ENCODE measurements around the gene STOX2. TPM values are rescaled to one million over a fixed set of nuclear protein-coding genes. Genes with fewer than 3 reads are reported as not detected.

Gene STOX2
- polyA plus RNA-seq, 1 donor from 2014 or later = not detected

- H3K36me3 Mint-ChIP-seq = no peaks in the 10 kb centered on the region
- no peaks in the 10 kb centered on the region for H3K9me3 Mint-ChIP-seq
- H3K4me1 Mint-ChIP-seq = no peaks in the 10 kb centered on the region
- H3K4me3 Mint-ChIP-seq = no peak overlapping the region
- peaks cover 3% of the 10 kb centered on the region for H3K27me3 Mint-ChIP-seq
- H3K27ac Mint-ChIP-seq = no peak overlapping the region
These were observed 28.7 kb upstream of the STOX2 start for GRCh38 chr4:183876268-183876934.

GRCh38 chr4:183878251-183878970 is 26.7 kb upstream of the STOX2 start:
- H3K4me3 Mint-ChIP-seq = no peak overlapping the region
- peaks cover 1% of the 10 kb centered on the region for H3K27me3 Mint-ChIP-seq
- H3K27ac Mint-ChIP-seq = no peak overlapping the region
- H3K4me1 Mint-ChIP-seq = no peaks in the 10 kb centered on the region
- no peaks in the 10 kb centered on the region for H3K36me3 Mint-ChIP-seq
- peaks cover 0 to 4% (median 0%) of the 10 kb centered on the region in 3 donors for H3K9me3 Mint-ChIP-seq

- Mint-ChIP-seq H3K9me3 (peaks cover 0 to 4% (median 2%) of the 10 kb centered on the region in 3 donors), H3K4me3 (no peak overlapping the region), H3K4me1 (no peaks in the 10 kb centered on the region)
These were observed 19.8 kb upstream of the STOX2 start for GRCh38 chr4:183885205-183885720.

GRCh38 chr4:183887351-183887750 is 17.8 kb upstream of the STOX2 start:
- Mint-ChIP-seq H3K4me3 (no peak overlapping the region), H3K9me3 (peaks cover 0 to 2% (median 0%) of the 10 kb centered on the region in 3 donors), H3K27ac (no peak overlapping the region), H3K4me1 (no peaks in the 10 kb centered on the region), H3K27me3 (peaks cover 3% of the 10 kb centered on the region), H3K36me3 (peaks cover 3% of the 10 kb centered on the region)

More at GRCh38 chr4:183885205-183885720, 19.8 kb upstream of the STOX2 start:
- Mint-ChIP-seq H3K36me3 (no peaks in the 10 kb centered on the region), H3K27ac (no peak overlapping the region), H3K27me3 (peaks cover 3% of the 10 kb centered on the region)

- Mint-ChIP-seq H3K4me1 (no peaks in the 10 kb centered on the region), H3K27ac (no peak overlapping the region), H3K27me3 (peaks cover 3% of the 10 kb centered on the region), H3K9me3 (peaks cover 0 to 2% (median 0%) of the 10 kb centered on the region in 3 donors), H3K36me3 (peaks cover 3% of the 10 kb centered on the region), H3K4me3 (no peak overlapping the region)
These were observed 16.5 kb upstream of the STOX2 start for GRCh38 chr4:183888564-183888963.

GRCh38 chr4:183889190-183889589 is 15.9 kb upstream of the STOX2 start:
- Mint-ChIP-seq H3K27me3 (peaks cover 3% of the 10 kb centered on the region), H3K36me3 (peaks cover 3% of the 10 kb centered on the region), H3K4me3 (no peak overlapping the region), H3K9me3 (peaks cover 0 to 2% (median 0%) of the 10 kb centered on the region in 3 donors), H3K27ac (no peak overlapping the region), H3K4me1 (no peaks in the 10 kb centered on the region)

- Mint-ChIP-seq H3K27me3 (peaks cover 3% of the 10 kb centered on the region), H3K9me3 (peaks cover 5 to 18% (median 15%) of the 10 kb centered on the region in 3 donors), H3K36me3 (peaks cover 3% of the 10 kb centered on the region), H3K4me3 (no peak overlapping the region), H3K27ac (no peak overlapping the region), H3K4me1 (no peaks in the 10 kb centered on the region)
These were observed 7.9 kb upstream of the STOX2 start for GRCh38 chr4:183897193-183897592.

- H3K36me3 Mint-ChIP-seq = peaks cover 3% of the 10 kb centered on the region
- no peak overlapping the region for H3K4me3 Mint-ChIP-seq
- H3K4me1 Mint-ChIP-seq = no peaks in the 10 kb centered on the region
- H3K27ac Mint-ChIP-seq = no peak overlapping the region
- peaks cover 9 to 18% (median 15%) of the 10 kb centered on the region in 3 donors for H3K9me3 Mint-ChIP-seq
- H3K27me3 Mint-ChIP-seq = peaks cover 8% of the 10 kb centered on the region
These were observed 6.7 kb upstream of the STOX2 start for GRCh38 chr4:183898456-183898855.

- peaks cover 3% of the 10 kb centered on the region for H3K36me3 Mint-ChIP-seq
- peaks cover 3 to 7% (median 4%) of the 10 kb centered on the region in 3 donors for H3K4me1 Mint-ChIP-seq
- H3K4me3 Mint-ChIP-seq = no peak overlapping the region
- peaks cover 9 to 18% (median 12%) of the 10 kb centered on the region in 3 donors for H3K9me3 Mint-ChIP-seq
- H3K27me3 Mint-ChIP-seq = peaks cover 29% of the 10 kb centered on the region
- no peak overlapping the region for H3K27ac Mint-ChIP-seq
These were observed 1.9 kb upstream of the STOX2 start for GRCh38 chr4:183903021-183903760.

GRCh38 chr4:183905593-183906488 is 734 bp downstream of the STOX2 start:
- Mint-ChIP-seq H3K4me3 (peak overlapping the region in 2 of 4 donors; percentile 6 to 47), H3K9me3 (peaks cover 2 to 9% (median 4%) of the 10 kb centered on the region in 3 donors), H3K4me1 (peaks cover 3 to 7% (median 4%) of the 10 kb centered on the region in 3 donors), H3K27ac (no peak overlapping the region), H3K36me3 (no peaks in the 10 kb centered on the region), H3K27me3 (peaks cover 31% of the 10 kb centered on the region)

GRCh38 chr4:183906489-183906738 is 1.3 kb downstream of the STOX2 start:
- Mint-ChIP-seq H3K9me3 (peaks cover 2 to 6% (median 4%) of the 10 kb centered on the region in 3 donors), H3K36me3 (no peaks in the 10 kb centered on the region), H3K4me3 (no peak overlapping the region), H3K4me1 (peaks cover 3 to 7% (median 4%) of the 10 kb centered on the region in 3 donors), H3K27ac (no peak overlapping the region), H3K27me3 (peaks cover 29% of the 10 kb centered on the region)

GRCh38 chr4:183906739-183907651 is 1.9 kb downstream of the STOX2 start:
- Mint-ChIP-seq H3K4me1 (peaks cover 3 to 7% (median 4%) of the 10 kb centered on the region in 3 donors), H3K36me3 (no peaks in the 10 kb centered on the region), H3K27me3 (peaks cover 29% of the 10 kb centered on the region), H3K27ac (peak overlapping the region in 1 of 3 donors; percentile 20), H3K4me3 (peak overlapping the region in 2 of 4 donors; percentile 39 to 55), H3K9me3 (peaks cover 0 to 4% (median 3%) of the 10 kb centered on the region in 3 donors)

- peaks cover 27% of the 10 kb centered on the region for H3K27me3 Mint-ChIP-seq
These were observed 3.0 kb downstream of the STOX2 start for GRCh38 chr4:183907871-183908683.

More at GRCh38 chr4:183907871-183908683, 3.0 kb downstream of the STOX2 start:
- Mint-ChIP-seq H3K27ac (no peak overlapping the region), H3K4me3 (no peak overlapping the region), H3K36me3 (no peaks in the 10 kb centered on the region), H3K9me3 (peaks cover 0 to 4% (median 2%) of the 10 kb centered on the region in 3 donors), H3K4me1 (peaks cover 3 to 7% (median 4%) of the 10 kb centered on the region in 3 donors)
